Activated T-cell treated with anti-CD3 and anti-CD28 coated beads, Interleukin-2, amount 50 U/mL, for 4 hours (primary cell): ENCODE measurements around the gene MACROD2. TPM values are rescaled to one million over a fixed set of nuclear protein-coding genes. Genes with fewer than 3 reads are reported as not detected.
A peak's percentile ranks its signal among the peaks of the same experiment; 100 is the strongest.

Experiments used
- ATAC-seq, 2 donors: fragments of 200-7000 bp; cut with Tn5 transposase; one replicate each; pipeline ENCODE4 v1.10.0; 2021
- DNase-seq: peaks from one replicate; pipeline ENCODE4 v3.0.0-alpha.2; 2020
- H3K27me3 Mint-ChIP-seq: one replicate; pipeline ENCODE4 v1.8.0; 2021; ENCODE audit warnings: low read depth, mixed read lengths
- H3K36me3 Mint-ChIP-seq: one replicate; pipeline ENCODE4 v1.8.0; 2022; ENCODE audit warnings: mixed read lengths; ENCODE audit not compliant: insufficient read depth
- H3K4me1 Mint-ChIP-seq: one replicate; pipeline ENCODE4 v1.8.0; 2021; ENCODE audit warnings: low read depth, mixed read lengths
- H3K4me3 Mint-ChIP-seq: one replicate; pipeline ENCODE4 v1.8.0; 2021; ENCODE audit warnings: mild to moderate bottlenecking, moderate library complexity, mixed read lengths
- H3K9me3 Mint-ChIP-seq: one replicate; pipeline ENCODE4 v1.8.0; 2021; ENCODE audit warnings: mixed read lengths
- total RNA-seq, 3 donors: library from RNA; stranded (reverse); gene quantifications; one replicate each; pipeline ENCODE4 v1.2.1, GENCODE V29; 2021

Gene MACROD2
- total RNA-seq, 3 donors from 2014 or later = 0.10 TPM; not detected in 2

- ATAC-seq (no peak), DNase-seq (no peak)
- Mint-ChIP-seq H3K36me3 (no peaks in the 10 kb centered on the region), H3K4me3 (no peak overlapping the region), H3K27me3 (no peaks in the 10 kb centered on the region), H3K9me3 (peaks cover 6% of the 10 kb centered on the region), H3K4me1 (no peaks in the 10 kb centered on the region)
Observed at GRCh38 chr20:15061955-15062354, 1066.6 kb downstream of the MACROD2 start.

GRCh38 chr20:15063081-15063480 is 1067.8 kb downstream of the MACROD2 start:
- DNase-seq = no peak
- no peaks in the 10 kb centered on the region for H3K36me3 Mint-ChIP-seq
- no peaks in the 10 kb centered on the region for H3K4me1 Mint-ChIP-seq
- no peaks in the 10 kb centered on the region for H3K27me3 Mint-ChIP-seq
- no peak for ATAC-seq
- peaks cover 6% of the 10 kb centered on the region for H3K9me3 Mint-ChIP-seq
- H3K4me3 Mint-ChIP-seq = no peak overlapping the region

DNA sequence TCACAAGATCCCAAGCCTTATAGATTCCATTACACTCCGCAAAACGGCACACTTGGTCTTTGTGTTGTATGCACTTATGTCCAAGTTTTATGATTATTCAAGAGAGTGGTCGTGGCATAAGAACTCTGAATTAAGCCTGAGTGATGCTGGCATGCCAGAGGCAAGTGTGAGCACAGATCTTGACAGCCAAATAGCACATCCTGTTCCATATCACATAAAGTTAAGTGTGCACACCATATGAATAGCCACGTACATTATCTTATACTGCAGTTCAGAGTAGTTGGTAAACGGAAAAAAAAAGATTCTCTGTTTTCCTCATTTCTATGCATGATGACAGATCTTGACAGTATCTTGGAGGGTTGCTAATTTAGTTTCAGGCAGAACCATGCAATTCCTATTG is 1069.4 kb downstream of the MACROD2 start:
- DNase-seq (no peak), ATAC-seq (no peak)
- Mint-ChIP-seq H3K36me3 (no peaks in the 10 kb centered on the region), H3K27me3 (no peaks in the 10 kb centered on the region), H3K4me3 (no peak overlapping the region), H3K4me1 (no peaks in the 10 kb centered on the region), H3K9me3 (peaks cover 11% of the 10 kb centered on the region)

GRCh38 chr20:15065794-15066193 is 1070.5 kb downstream of the MACROD2 start:
- no peaks in the 10 kb centered on the region for H3K4me1 Mint-ChIP-seq
- H3K27me3 Mint-ChIP-seq = no peaks in the 10 kb centered on the region
- ATAC-seq (no peak), DNase-seq (no peak)
- H3K4me3 Mint-ChIP-seq = no peak overlapping the region
- H3K9me3 Mint-ChIP-seq = peaks cover 11% of the 10 kb centered on the region
- H3K36me3 Mint-ChIP-seq = no peaks in the 10 kb centered on the region

DNA sequence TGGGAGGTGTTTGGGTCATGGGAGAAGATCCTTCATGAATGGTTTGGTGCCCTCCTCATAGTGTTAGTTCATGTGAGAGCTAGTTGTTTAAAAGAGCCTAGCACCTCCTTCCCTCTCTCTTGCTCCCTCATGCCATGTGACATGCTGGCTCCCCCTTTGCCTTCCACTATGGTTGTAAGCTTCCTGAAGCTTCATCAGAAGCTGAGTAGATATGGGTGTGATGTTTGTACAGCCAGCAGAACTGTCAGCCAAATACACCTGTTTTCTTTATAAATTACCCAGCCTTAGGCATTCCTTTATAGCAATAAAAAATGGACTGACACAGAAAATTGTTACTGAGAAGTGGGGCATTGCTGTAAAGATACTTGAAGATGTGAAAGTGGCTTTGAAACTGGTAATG is 1073.2 kb downstream of the MACROD2 start:
- peaks cover 4% of the 10 kb centered on the region for H3K9me3 Mint-ChIP-seq
- H3K27me3 Mint-ChIP-seq = no peaks in the 10 kb centered on the region
- H3K4me1 Mint-ChIP-seq = no peaks in the 10 kb centered on the region
- no peak for DNase-seq
- H3K4me3 Mint-ChIP-seq = no peak overlapping the region
- H3K36me3 Mint-ChIP-seq = no peaks in the 10 kb centered on the region
- ATAC-seq = no peak

- H3K4me3 Mint-ChIP-seq = no peak overlapping the region
- DNase-seq (no peak), ATAC-seq (no peak)
- H3K27me3 Mint-ChIP-seq = no peaks in the 10 kb centered on the region
- H3K4me1 Mint-ChIP-seq = no peaks in the 10 kb centered on the region
- no peaks in the 10 kb centered on the region for H3K36me3 Mint-ChIP-seq
- peaks cover 4% of the 10 kb centered on the region for H3K9me3 Mint-ChIP-seq
Observed at GRCh38 chr20:15069355-15069754, 1074.0 kb downstream of the MACROD2 start.

GRCh38 chr20:15071085-15071808 is 1075.9 kb downstream of the MACROD2 start:
- DNase-seq (no peak), ATAC-seq (no peak)
- H3K36me3 Mint-ChIP-seq = no peaks in the 10 kb centered on the region
- H3K4me3 Mint-ChIP-seq = no peak overlapping the region
- H3K9me3 Mint-ChIP-seq = peaks cover 4% of the 10 kb centered on the region
- H3K4me1 Mint-ChIP-seq = no peaks in the 10 kb centered on the region
- H3K27me3 Mint-ChIP-seq = no peaks in the 10 kb centered on the region

DNA sequence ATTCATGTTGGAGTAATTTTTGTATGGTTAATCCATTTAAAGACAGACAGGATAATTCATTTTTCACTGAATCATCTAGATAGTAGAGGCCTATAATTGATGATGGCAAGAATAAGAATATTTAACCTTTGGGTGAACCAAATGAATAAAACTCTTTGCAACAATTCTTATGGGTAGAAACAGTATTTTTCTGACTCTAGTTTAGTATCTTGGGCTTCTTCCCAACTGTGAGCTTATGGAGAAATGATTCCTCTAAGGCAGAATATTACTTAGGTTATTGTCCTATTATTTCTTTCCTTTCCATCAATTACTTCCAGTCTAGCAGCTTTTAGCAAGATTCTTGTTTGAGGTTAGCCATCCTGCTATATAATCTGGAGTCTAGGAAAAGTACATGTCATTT is 1077.0 kb downstream of the MACROD2 start:
- Mint-ChIP-seq H3K27me3 (no peaks in the 10 kb centered on the region), H3K4me1 (no peaks in the 10 kb centered on the region), H3K9me3 (peaks cover 4% of the 10 kb centered on the region), H3K4me3 (no peak overlapping the region), H3K36me3 (no peaks in the 10 kb centered on the region)
- DNase-seq (no peak), ATAC-seq (no peak)

- ATAC-seq = no peak
Observed at GRCh38 chr20:15075586-15075985, 1080.3 kb downstream of the MACROD2 start.

GRCh38 chr20:15076785-15077184 is 1081.5 kb downstream of the MACROD2 start:
- Mint-ChIP-seq H3K9me3 (no peaks in the 10 kb centered on the region), H3K36me3 (no peaks in the 10 kb centered on the region), H3K4me1 (no peaks in the 10 kb centered on the region), H3K27me3 (no peaks in the 10 kb centered on the region), H3K4me3 (no peak overlapping the region)
- DNase-seq (no peak), ATAC-seq (no peak)

More at GRCh38 chr20:15075586-15075985, 1080.3 kb downstream of the MACROD2 start:
- Mint-ChIP-seq H3K4me3 (no peak overlapping the region), H3K4me1 (no peaks in the 10 kb centered on the region), H3K36me3 (no peaks in the 10 kb centered on the region), H3K27me3 (no peaks in the 10 kb centered on the region), H3K9me3 (no peaks in the 10 kb centered on the region)
- DNase-seq = no peak

- Mint-ChIP-seq H3K27me3 (no peaks in the 10 kb centered on the region), H3K9me3 (no peaks in the 10 kb centered on the region), H3K4me3 (no peak overlapping the region), H3K4me1 (no peaks in the 10 kb centered on the region), H3K36me3 (no peaks in the 10 kb centered on the region)
- ATAC-seq (no peak), DNase-seq (no peak)
Observed at GRCh38 chr20:15077733-15078250, 1082.5 kb downstream of the MACROD2 start.

DNA sequence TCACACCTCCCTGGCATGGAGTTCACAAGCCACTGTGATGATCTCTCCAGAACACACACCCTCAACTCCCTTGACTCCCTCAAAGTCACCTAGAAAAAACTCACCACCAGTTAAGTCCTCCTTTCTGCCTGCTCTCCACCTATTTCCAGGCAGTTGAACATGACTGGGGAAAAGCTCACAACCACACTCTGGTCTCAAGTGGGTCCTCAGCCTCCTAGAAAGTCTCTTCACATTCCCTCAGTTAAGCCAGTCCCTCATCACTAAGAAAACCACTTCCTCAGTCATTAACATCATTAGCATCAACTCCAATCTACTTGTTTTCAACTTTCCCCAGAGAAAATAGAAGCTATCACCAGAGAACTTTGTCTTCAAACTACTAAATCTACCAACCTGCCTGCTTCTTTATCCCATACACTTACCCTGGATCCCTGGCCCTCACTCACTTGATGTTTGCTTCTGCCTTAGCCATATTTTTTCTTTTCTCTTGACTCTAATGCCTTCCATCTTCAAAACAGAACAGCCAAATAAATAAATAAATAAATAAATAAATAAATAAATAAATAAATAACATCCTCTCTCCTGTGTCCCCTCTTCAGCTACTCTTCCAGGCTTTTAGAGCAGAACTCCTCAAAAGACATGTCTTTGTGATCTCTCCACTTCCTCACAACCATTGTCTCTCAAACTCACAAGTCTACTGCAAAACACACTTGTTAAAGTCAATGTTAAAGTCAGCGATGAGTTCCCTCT is 1084.5 kb downstream of the MACROD2 start:
- no peaks in the 10 kb centered on the region for H3K9me3 Mint-ChIP-seq
- ATAC-seq (no peak), DNase-seq (no peak)
- H3K4me3 Mint-ChIP-seq = no peak overlapping the region
- no peaks in the 10 kb centered on the region for H3K4me1 Mint-ChIP-seq
- no peaks in the 10 kb centered on the region for H3K27me3 Mint-ChIP-seq
- no peaks in the 10 kb centered on the region for H3K36me3 Mint-ChIP-seq

GRCh38 chr20:15081261-15081660 is 1085.9 kb downstream of the MACROD2 start:
- DNase-seq (no peak), ATAC-seq (no peak)
- H3K4me3 Mint-ChIP-seq = no peak overlapping the region

GRCh38 chr20:15091421-15092037 is 1096.2 kb downstream of the MACROD2 start:
- no peaks in the 10 kb centered on the region for H3K36me3 Mint-ChIP-seq
- no peaks in the 10 kb centered on the region for H3K27me3 Mint-ChIP-seq
- peak in 1 of 2 donors; percentile 14 for ATAC-seq
- H3K4me1 Mint-ChIP-seq = no peaks in the 10 kb centered on the region
- peaks cover 4% of the 10 kb centered on the region for H3K9me3 Mint-ChIP-seq
- H3K4me3 Mint-ChIP-seq = no peak overlapping the region
- no peak for DNase-seq

More at GRCh38 chr20:15081261-15081660, 1085.9 kb downstream of the MACROD2 start:
- no peaks in the 10 kb centered on the region for H3K27me3 Mint-ChIP-seq
- H3K9me3 Mint-ChIP-seq = no peaks in the 10 kb centered on the region
- no peaks in the 10 kb centered on the region for H3K36me3 Mint-ChIP-seq
- no peaks in the 10 kb centered on the region for H3K4me1 Mint-ChIP-seq
